ENCODE data around the gene ENTPD7. TPM values are rescaled to one million over a fixed set of nuclear protein-coding genes. Genes with fewer than 3 reads are reported as not detected.

The ENTPD7 gene, protein sequence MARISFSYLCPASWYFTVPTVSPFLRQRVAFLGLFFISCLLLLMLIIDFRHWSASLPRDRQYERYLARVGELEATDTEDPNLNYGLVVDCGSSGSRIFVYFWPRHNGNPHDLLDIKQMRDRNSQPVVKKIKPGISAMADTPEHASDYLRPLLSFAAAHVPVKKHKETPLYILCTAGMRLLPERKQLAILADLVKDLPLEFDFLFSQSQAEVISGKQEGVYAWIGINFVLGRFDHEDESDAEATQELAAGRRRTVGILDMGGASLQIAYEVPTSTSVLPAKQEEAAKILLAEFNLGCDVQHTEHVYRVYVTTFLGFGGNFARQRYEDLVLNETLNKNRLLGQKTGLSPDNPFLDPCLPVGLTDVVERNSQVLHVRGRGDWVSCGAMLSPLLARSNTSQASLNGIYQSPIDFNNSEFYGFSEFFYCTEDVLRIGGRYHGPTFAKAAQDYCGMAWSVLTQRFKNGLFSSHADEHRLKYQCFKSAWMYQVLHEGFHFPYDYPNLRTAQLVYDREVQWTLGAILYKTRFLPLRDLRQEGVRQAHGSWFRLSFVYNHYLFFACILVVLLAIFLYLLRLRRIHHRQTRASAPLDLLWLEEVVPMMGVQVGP
- 7.1 and 7.4 TPM in 2 replicates for total RNA-seq

DNA sequence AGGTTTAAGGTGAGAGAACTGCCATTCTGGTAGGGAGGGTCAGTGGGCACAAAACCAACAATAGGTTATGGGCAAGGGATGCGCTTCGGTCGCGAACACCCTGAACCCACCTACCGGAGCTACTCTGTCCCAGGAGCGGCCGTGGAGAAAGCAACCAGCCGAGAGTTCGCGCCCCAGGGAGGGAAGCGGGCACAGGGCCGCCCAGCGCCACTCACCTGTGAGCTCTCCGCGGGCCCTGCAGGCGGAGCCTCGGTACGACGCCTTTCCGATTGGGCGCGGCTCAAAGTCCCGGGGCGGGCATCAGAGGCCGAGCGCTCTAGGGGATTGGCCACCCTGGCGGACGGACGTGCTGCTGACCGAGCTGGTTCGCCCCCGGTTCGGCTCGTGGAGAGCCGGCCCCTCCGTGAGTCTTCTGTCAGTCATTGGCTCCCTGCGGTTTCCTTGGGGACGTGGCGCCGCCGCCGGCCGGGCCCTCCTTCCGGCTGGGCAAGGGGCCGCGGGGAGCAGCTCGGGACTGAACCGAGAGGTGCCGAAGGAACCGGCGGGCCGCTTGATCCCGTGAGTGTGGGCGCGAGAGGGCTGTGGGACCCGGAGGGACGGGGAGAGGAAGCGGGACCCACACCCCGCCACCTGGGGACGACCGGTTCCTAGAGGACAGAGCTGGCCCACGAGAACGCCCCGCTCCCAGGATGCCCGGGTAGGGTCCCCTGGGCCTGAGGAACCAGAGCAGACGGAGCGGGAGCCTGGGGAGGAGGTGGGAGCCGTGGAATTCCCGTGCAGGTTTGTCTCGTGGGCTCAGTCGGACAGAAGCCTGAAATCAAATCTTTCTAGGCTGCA, at the start of gene ENTPD7:
Gene ENTPD7 (plus strand): TSS at position 479 of the 837 bp plus-strand sequence. CDS start 448 bp downstream, outside the sequence.

DNA sequence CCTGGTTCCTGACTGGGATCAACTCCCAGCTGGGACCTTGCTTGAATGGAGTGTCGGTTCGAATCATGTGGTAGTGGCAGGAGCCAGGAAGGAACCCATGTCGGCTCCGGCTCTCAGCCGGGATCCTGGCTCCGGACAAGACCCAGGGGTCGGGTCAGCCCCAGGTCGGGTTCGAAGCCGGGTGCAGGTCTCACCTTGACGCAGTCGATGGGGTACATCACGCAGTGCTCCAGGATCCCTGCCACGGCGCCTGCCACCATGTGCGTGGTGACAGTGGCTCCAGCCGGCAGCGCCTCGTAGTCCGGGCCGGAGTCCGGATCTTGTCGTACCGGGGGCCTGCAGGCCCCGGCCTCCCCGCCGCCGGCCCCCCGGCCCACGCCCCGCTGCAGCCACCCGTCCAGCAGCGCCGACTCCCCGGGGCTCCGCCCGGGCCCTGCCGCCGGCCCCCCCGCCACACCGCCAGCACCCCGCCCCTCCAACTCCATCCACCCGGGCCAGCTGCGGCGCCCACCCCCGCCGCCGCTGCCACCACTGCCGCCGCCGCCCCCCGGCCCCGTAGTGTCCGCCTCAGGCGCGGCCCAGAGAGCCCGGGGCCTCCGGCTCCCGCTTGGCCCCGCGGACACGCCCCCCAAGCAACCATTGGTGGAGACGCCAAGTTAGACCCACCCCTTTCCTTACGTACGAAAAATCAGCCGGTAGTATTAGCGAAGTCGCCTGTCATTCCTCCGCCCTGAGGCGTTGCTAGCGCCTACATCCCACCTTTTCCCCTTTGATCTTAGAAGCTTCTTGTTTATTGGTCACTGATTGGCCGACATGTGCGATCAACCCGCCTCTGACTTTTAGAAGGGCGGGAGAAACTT, 39.2 kb upstream of the ENTPD7 start, which contains the start of gene SLC25A28:
Gene SLC25A28 (minus strand): TSS at position 589 of the 860 bp plus-strand sequence. CDS start 104 bp downstream, at position 485.

DNA sequence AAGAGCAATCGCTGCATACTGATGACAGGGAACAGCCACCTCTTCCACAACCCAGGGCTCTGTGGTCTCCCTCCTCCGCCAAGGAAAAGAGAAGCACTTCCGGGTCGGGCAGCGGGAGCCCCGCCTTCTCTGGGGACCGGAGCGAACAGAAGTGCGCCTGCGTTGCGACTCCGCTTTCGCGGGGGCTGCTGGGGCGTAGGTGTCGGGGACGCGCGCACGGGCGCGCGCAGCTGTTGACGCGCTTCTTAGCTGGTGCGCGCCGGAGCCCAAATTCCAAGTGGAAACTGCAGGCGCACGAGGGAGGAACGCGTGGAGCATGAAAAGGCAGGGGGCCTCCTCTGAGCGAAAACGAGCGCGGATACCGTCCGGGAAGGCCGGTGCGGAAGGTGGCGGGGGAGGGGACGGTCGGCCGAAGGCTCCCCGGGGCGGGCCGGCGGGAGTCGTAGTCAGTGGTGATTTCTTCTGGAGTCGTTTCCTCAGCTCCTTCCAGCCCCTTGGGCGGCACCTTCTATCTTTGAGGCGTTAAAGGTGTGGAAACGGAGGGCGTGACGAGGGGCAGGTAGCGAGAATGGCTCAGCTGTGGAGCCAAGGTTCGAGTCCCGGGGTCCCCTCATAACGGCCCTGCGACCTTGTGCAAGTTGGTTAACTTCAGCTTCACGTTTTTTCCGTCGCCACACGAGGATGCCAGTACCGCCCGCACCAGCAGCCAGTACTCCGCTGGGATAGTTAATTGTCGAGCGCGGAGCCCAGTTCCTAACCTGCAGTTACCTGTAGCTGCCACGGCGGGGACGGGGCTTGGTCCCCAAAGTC, 72.9 kb downstream of the ENTPD7 start, which contains the start of the genes COX15 and CUTC:
Gene COX15 (minus strand): TSS at position 95 of the 810 bp plus-strand sequence. CDS start 78 bp downstream, at position 17.
Gene CUTC (plus strand): TSS at position 202 of the 810 bp plus-strand sequence. CDS start 115 bp downstream, at position 317.

Other genes with a start within 250 kb of the ENTPD7 start
- 50.5 and 51.8 TPM in 2 replicates for gene GOT1, start 228.9 kb upstream of the ENTPD7 start, total RNA-seq
- gene NKX2-3, start 126.6 kb upstream of the ENTPD7 start, total RNA-seq = not detected in 2 replicates
- 4.0 and 7.1 TPM in 2 replicates for gene SLC25A28, start 39.1 kb upstream of the ENTPD7 start, total RNA-seq
- gene COX15, start 72.6 kb downstream of the ENTPD7 start, total RNA-seq = 24.4 and 25.7 TPM in 2 replicates
- gene CUTC, start 72.7 kb downstream of the ENTPD7 start, total RNA-seq = 12.3 and 12.8 TPM in 2 replicates
- gene ABCC2, start 123.1 kb downstream of the ENTPD7 start, total RNA-seq = under 0.01 and 0.17 TPM in 2 replicates